DOHH2 (cell line): ENCODE measurements around the gene PRICKLE4.

Experiments used
- H3F3A ChIP-seq: fragments of 200-600 bp; sonication (generic), shearing (Covaris generic); 2 replicates; pipeline ENCODE4 v1.6.0; 2016; ENCODE audit warnings: antibody characterized with exemption, mild to moderate bottlenecking; ENCODE audit not compliant: control insufficient read depth, insufficient read depth
- H3K27ac ChIP-seq: fragments of 200-600 bp; sonication (generic); 2 replicates; pipeline ENCODE4 v1.5.1; 2014; ENCODE audit warnings: low read depth, mild to moderate bottlenecking, low read length, moderate library complexity
- H3K27me3 ChIP-seq: fragments of 200-600 bp; sonication (generic); 2 replicates; pipeline ENCODE4 v1.6.1; 2014; ENCODE audit warnings: mild to moderate bottlenecking, low read length, mixed read lengths; ENCODE audit not compliant: control insufficient read depth
- H3K36me3 ChIP-seq: fragments of 200-600 bp; sonication (generic); 2 replicates; pipeline ENCODE4 v1.6.1; 2014; ENCODE audit warnings: mild to moderate bottlenecking, low read length, moderate library complexity, mixed read lengths; ENCODE audit not compliant: control insufficient read depth
- H3K4me1 ChIP-seq: fragments of 200-600 bp; sonication (generic); 2 replicates; pipeline ENCODE4 v1.6.1; 2014; ENCODE audit warnings: mild to moderate bottlenecking, low read length, mixed read lengths; ENCODE audit not compliant: control insufficient read depth
- H3K4me2 ChIP-seq: fragments of 200-600 bp; sonication (generic); 2 replicates; pipeline ENCODE4 v1.6.0; 2014; ENCODE audit warnings: mild to moderate bottlenecking, low read length, moderate library complexity
- H3K4me3 ChIP-seq: fragments of 200-600 bp; sonication (generic); 2 replicates; pipeline ENCODE4 v1.5.1; 2014; ENCODE audit warnings: mild to moderate bottlenecking, low read length, mixed read lengths
- H3K79me2 ChIP-seq: fragments of 200-600 bp; sonication (generic); 2 replicates; pipeline ENCODE4 v1.6.1; 2014; ENCODE audit warnings: mild to moderate bottlenecking, low read length, mixed read lengths; ENCODE audit not compliant: control insufficient read depth
- H3K9me2 ChIP-seq: fragments of 200-600 bp; sonication (generic); replicated peaks from 2 replicates; pipeline ENCODE4 v1.6.1; 2014; ENCODE audit warnings: mild to moderate bottlenecking, low read length, mixed read lengths; ENCODE audit not compliant: control insufficient read depth
- H3K9me3 ChIP-seq: fragments of 200-600 bp; sonication (generic); 2 replicates; pipeline ENCODE4 v1.6.1; 2014; ENCODE audit warnings: antibody characterized with exemption, low read length, mixed read lengths; ENCODE audit not compliant: control insufficient read depth, insufficient read depth
- H4K20me1 ChIP-seq: fragments of 200-600 bp; sonication (generic); 2 replicates; pipeline ENCODE4 v1.6.0; 2014; ENCODE audit warnings: low read depth, mild to moderate bottlenecking, antibody characterized with exemption, low read length, moderate library complexity; ENCODE audit not compliant: control insufficient read depth, insufficient read depth
- EZH2phosphoT487 ChIP-seq: fragments of 200-600 bp; sonication (generic); IDR thresholded peaks from 2 replicates; pipeline ENCODE4 v1.6.1; 2017; ENCODE audit warnings: borderline replicate concordance, mild to moderate bottlenecking, antibody characterized with exemption, low read length, moderate library complexity, mixed read lengths
- TF ChIP-seq, protein P1 (sequence below): fragments of 200-600 bp; sonication (generic); IDR thresholded peaks from one replicate; pipeline ENCODE4 v1.5.1; 2014; ENCODE audit warnings: antibody characterized with exemption, mild to moderate bottlenecking, low read depth, low read length; ENCODE audit not compliant: poor library complexity, severe bottlenecking

PRICKLE4 gene

DNA sequence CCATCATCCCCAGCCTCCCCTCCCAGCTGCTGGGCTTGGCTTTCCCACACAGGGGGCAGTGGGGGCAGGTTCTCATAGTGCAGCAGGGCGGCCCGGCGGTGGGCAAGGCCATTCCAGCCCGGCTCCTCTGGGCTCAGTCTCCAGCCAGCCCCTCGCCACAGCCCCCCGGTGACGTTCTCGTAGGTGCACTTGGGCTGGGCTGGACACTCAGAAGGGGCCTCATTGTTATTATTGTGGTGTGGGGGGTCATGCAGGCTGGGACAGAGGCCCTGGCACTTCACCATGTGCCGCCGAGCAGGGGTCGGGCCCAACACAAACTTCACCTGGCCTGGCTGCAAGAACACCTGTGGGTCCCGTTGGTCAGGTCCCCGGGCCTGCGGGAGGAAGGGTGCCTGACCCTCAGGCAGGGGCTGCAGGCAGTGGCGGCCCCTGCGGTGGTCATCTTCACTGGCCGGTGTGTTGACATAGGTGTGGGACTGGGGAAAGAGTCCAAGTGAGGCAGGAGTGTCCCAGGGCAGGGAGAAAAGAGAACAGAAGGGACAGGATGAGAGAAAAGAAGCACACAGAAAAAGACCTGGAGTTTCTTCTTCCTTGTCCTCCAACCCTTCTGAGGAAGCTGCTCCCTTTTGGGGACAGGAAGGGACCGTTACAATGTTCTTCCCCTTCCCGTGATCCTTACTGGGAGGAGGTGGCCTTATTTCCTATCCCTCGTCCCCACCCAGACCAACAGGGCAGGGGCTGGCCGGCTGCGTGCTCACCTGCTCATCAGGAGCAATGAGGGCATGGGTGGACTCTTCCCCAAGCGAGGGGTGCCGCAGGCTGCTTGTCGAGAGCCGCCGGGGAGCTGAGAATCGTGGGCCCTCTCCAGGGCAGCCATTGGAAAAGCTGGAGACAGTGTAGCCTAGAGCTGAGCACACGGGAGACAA lies 9.3 kb upstream of the PRICKLE4 start:
- no peak overlapping the region for H3K4me2 ChIP-seq
- no peak for TF ChIP-seq EZH2phosphoT487
- TF ChIP-seq, protein P1, sequence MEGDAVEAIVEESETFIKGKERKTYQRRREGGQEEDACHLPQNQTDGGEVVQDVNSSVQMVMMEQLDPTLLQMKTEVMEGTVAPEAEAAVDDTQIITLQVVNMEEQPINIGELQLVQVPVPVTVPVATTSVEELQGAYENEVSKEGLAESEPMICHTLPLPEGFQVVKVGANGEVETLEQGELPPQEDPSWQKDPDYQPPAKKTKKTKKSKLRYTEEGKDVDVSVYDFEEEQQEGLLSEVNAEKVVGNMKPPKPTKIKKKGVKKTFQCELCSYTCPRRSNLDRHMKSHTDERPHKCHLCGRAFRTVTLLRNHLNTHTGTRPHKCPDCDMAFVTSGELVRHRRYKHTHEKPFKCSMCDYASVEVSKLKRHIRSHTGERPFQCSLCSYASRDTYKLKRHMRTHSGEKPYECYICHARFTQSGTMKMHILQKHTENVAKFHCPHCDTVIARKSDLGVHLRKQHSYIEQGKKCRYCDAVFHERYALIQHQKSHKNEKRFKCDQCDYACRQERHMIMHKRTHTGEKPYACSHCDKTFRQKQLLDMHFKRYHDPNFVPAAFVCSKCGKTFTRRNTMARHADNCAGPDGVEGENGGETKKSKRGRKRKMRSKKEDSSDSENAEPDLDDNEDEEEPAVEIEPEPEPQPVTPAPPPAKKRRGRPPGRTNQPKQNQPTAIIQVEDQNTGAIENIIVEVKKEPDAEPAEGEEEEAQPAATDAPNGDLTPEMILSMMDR, result no peak

DNA sequence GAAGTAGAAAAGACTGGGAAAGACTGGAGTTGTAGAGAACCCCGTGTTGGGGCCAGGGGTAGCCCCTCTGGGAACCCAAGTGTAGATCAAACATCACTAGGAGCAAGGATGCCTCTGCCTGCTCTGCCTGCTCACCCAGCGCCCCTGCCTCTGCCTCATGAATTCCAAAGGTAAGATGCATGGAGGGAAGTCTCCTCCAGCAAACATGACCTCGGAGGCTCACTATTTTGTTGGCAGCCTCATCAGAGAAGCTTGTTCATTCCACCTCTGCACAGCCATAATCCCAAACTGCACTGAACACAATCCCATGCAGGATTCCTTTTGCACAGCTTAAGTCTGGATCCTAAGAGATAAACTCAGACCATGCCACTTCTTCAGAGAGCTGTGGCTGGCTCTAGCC lies 5.7 kb upstream of the PRICKLE4 start:
- Histone ChIP-seq H3K9me2 (no peaks in the 10 kb centered on the region), H3K9me3 (no peaks in the 10 kb centered on the region), H4K20me1 (no peaks in the 10 kb centered on the region), H3K4me3 (no peak overlapping the region), H3K27me3 (no peaks in the 10 kb centered on the region), H3K4me1 (peaks cover 8% of the 10 kb centered on the region), H3K4me2 (no peak overlapping the region), H3K79me2 (peaks cover 7% of the 10 kb centered on the region), H3F3A (0 out of 2 replicates have a peak, but pooled peaks cover 6% of the 10 kb centered on the region), H3K36me3 (peaks cover 24% of the 10 kb centered on the region), H3K27ac (no peak overlapping the region)
- no peak for TF ChIP-seq EZH2phosphoT487
- TF ChIP-seq, protein P1, result no peak

More for the DNA sequence above, 9.3 kb upstream of the PRICKLE4 start:
- no peaks in the 10 kb centered on the region for H3F3A ChIP-seq
- no peaks in the 10 kb centered on the region for H3K9me3 ChIP-seq
- no peak overlapping the region for H3K4me3 ChIP-seq
- H3K9me2 ChIP-seq, result no peaks in the 10 kb centered on the region
- H3K27me3 ChIP-seq, result no peaks in the 10 kb centered on the region
- no peaks in the 10 kb centered on the region for H3K4me1 ChIP-seq
- H3K36me3 ChIP-seq, result peaks cover 24% of the 10 kb centered on the region
- no peaks in the 10 kb centered on the region for H4K20me1 ChIP-seq
- no peak overlapping the region for H3K27ac ChIP-seq
- no peaks in the 10 kb centered on the region for H3K79me2 ChIP-seq

DNA sequence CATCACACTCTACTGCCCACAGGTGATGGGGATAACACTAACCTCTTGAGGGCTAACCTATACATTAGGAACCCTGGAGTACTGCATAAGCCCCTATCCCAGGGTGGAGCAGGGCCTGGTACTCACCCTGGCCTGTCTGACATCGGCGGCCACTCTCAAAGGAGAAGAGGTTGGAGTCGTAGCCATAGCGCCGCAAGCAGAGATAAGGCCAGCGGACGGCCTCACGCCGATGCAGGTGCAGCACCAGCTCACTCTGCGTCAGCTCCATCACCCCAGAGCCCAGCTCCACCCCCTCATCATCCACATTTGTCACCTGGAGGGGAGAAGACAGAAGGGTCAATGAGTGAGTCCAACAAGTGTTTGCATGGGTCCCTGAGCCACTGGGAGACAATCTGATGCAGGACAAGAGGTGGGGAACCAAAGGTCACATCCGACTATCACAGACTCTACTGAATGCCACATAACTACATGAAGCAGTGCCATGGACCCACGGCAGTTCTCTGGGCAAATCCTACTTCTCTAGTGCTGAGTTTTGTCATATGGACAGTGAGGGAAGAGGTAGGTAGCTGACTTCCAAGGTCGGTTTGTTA lies 5.2 kb upstream of the PRICKLE4 start:
- TF ChIP-seq, protein P1, result no peak
- no peak for TF ChIP-seq EZH2phosphoT487
- Histone ChIP-seq H3K9me2 (no peaks in the 10 kb centered on the region), H3F3A (0 out of 2 replicates have a peak, but pooled peaks cover 6% of the 10 kb centered on the region), H3K36me3 (peaks cover 24% of the 10 kb centered on the region), H3K27ac (no peak overlapping the region), H3K9me3 (no peaks in the 10 kb centered on the region), H3K27me3 (no peaks in the 10 kb centered on the region), H4K20me1 (no peaks in the 10 kb centered on the region), H3K4me3 (no peak overlapping the region), H3K79me2 (peaks cover 7% of the 10 kb centered on the region), H3K4me1 (peaks cover 8% of the 10 kb centered on the region), H3K4me2 (no peak overlapping the region)
